ENCODE results near the gene GREM2. TPM values are rescaled to one million over a fixed set of nuclear protein-coding genes. Genes with fewer than 3 reads are reported as not detected.

The GREM2 gene
- polyA plus RNA-seq, 1 donor from 2014 or later: 0.85 TPM

DNA sequence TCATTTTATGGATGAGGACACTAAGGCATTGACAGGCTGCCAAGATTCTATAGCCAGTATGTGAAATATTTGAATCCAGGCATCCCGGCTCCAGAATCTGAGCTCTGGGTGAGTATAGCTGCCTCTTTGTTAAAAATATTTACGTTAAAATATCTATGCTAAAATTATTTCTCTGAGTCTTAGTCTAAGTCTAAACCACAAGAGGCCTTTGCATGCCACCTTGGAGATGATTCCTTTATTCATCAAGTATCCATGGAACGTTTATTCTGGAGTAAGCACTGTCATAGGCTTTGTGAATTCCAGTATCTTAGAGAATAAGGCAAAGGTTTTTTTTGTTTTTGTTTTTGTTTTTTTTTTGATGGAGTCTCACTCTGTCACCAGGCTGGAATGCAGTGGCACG is 116.4 kb downstream of the GREM2 start:
- Histone ChIP-seq H2AFZ (ENCODE audit: low read depth, low read length) (no peak overlapping the region), H3K9ac (ENCODE audit: low read length) (no peak overlapping the region), H4K20me1 (ENCODE audit: insufficient read depth) (no peaks in the 10 kb centered on the region), H3K36me3 (ENCODE audit: insufficient read depth, low read length) (no peaks in the 10 kb centered on the region), H3K9me2 (ENCODE audit: insufficient read depth, low read length) (no peaks in the 10 kb centered on the region), H3K79me2 (replicated peaks; ENCODE audit: insufficient read depth, low read length) (no peaks in the 10 kb centered on the region), H3K4me3 (ENCODE audit: low read length) (no peak overlapping the region), H3K9me3 (ENCODE audit: low read length) (no peaks in the 10 kb centered on the region), H3K27me3 (ENCODE audit: insufficient read depth, low read depth, low read length) (peaks cover 12% of the 10 kb centered on the region), H3K27ac (ENCODE audit: low read length) (no peak overlapping the region), H3K4me2 (ENCODE audit: low read length) (no peak overlapping the region), H3F3A (ENCODE audit: insufficient read depth, low read length, poor library complexity, severe bottlenecking) (no peaks in the 10 kb centered on the region)
- TF ChIP-seq REST (IDR thresholded peaks at IDR 0.05; ENCODE audit: borderline replicate concordance): no peak
- no peak for TF ChIP-seq MXI1 (conservative IDR thresholded peaks at IDR 0.05; ENCODE audit: poor library complexity, severe bottlenecking)
- no peak for TF ChIP-seq SMC3 (conservative IDR thresholded peaks at IDR 0.05; ENCODE audit: poor library complexity)
- TF ChIP-seq RAD21 (conservative IDR thresholded peaks at IDR 0.05): no peak
- TF ChIP-seq EZH2 (IDR thresholded peaks at IDR 0.05; ENCODE audit: borderline replicate concordance, insufficient read depth, low read length, poor library complexity, severe bottlenecking): no peak
- no peak for TF ChIP-seq POLR2AphosphoS5 (IDR thresholded peaks at IDR 0.05)

DNA sequence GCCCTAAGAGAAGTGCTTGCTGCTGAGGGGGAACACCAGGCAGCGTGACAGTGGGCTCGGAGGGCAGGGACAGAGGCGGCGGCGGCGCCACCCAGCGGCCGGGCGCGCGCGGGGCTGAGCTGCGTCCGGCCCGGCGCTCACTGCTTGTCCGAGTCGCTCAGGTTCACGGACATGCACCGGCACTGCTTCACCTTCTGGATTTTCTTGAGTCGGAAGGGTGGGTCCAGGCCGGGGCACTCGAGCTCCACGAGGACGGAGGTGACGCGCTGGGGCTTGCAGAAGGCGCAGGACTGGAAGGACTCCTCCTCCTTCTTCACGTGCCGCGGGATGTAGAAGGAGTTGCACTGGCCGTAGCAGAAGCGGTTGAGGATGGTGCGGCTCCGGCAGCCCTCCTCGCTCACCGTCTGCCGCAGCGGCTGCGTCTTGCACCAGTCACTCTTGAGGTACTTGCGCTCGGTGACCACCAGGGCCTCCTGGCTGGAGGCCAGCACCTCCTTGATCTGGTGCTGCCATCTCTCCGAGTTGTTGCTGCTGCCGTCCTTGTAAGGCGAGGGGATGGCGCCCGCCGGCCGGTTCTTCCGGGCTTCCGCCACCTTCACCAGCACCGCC is 119.0 kb downstream of the GREM2 start:
- Histone ChIP-seq H4K20me1 (ENCODE audit: insufficient read depth) (no peaks in the 10 kb centered on the region), H3F3A (ENCODE audit: insufficient read depth, low read length, poor library complexity, severe bottlenecking) (no peaks in the 10 kb centered on the region), H2AFZ (ENCODE audit: low read depth, low read length) (no peak overlapping the region), H3K36me3 (ENCODE audit: insufficient read depth, low read length) (no peaks in the 10 kb centered on the region), H3K9ac (ENCODE audit: low read length) (no peak overlapping the region), H3K4me3 (ENCODE audit: low read length) (peak overlapping the region; percentile 43), H3K79me2 (replicated peaks; ENCODE audit: insufficient read depth, low read length) (no peaks in the 10 kb centered on the region), H3K27ac (ENCODE audit: low read length) (no peak overlapping the region), H3K9me2 (ENCODE audit: insufficient read depth, low read length) (no peaks in the 10 kb centered on the region), H3K4me2 (ENCODE audit: low read length) (no peak overlapping the region), H3K9me3 (ENCODE audit: low read length) (no peaks in the 10 kb centered on the region), H3K27me3 (ENCODE audit: insufficient read depth, low read depth, low read length) (peaks cover 12% of the 10 kb centered on the region)
- TF ChIP-seq TAF1 (IDR thresholded peaks at IDR 0.05; ENCODE audit: low read depth) (no peak), POLR2AphosphoS5 (IDR thresholded peaks at IDR 0.05) (no peak), MXI1 (conservative IDR thresholded peaks at IDR 0.05; ENCODE audit: poor library complexity, severe bottlenecking) (no peak), EZH2 (IDR thresholded peaks at IDR 0.05; ENCODE audit: borderline replicate concordance, insufficient read depth, low read length, poor library complexity, severe bottlenecking) (no peak), EP300 (conservative IDR thresholded peaks at IDR 0.05; ENCODE audit: poor library complexity, severe bottlenecking) (no peak), CTCF (IDR thresholded peaks at IDR 0.05; ENCODE audit: poor library complexity, severe bottlenecking) (no peak), RAD21 (conservative IDR thresholded peaks at IDR 0.05) (no peak), REST (IDR thresholded peaks at IDR 0.05; ENCODE audit: borderline replicate concordance) (no peak), SMC3 (conservative IDR thresholded peaks at IDR 0.05; ENCODE audit: poor library complexity) (no peak)
